ENCODE results near the gene MYOC. TPM values are rescaled to one million over a fixed set of nuclear protein-coding genes. Genes with fewer than 3 reads are reported as not detected.

MYOC gene
- total RNA-seq, 1 experiment from 2014 or later, result not detected

DNA sequence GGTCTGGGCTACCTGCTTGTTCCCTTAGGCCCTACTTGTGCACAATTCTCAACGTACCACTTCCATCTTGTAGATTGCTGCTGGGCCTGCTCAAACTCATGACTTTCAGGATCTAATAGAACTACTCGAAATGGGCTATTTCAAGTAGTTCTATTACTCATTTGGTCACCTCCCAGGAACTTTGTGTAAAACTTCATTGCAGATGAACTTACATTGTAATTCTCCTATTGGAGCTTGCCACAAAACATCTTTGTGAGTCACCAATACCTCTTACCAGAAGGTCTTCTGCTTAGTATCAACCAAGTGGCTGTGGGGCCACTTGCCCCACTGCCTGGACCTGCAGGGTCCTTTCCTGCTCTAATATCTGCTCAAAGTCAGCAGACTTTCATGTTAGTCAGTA is 41.2 kb downstream of the MYOC start:
- H4K5ac ChIP-seq (ENCODE audit: insufficient read length, low read depth, low read length), result no peak overlapping the region
- no peak for DNase-seq
- H4K8ac ChIP-seq (replicated peaks; ENCODE audit: insufficient read length, low read depth, low read length), result no peak overlapping the region
- TF ChIP-seq, protein P1, sequence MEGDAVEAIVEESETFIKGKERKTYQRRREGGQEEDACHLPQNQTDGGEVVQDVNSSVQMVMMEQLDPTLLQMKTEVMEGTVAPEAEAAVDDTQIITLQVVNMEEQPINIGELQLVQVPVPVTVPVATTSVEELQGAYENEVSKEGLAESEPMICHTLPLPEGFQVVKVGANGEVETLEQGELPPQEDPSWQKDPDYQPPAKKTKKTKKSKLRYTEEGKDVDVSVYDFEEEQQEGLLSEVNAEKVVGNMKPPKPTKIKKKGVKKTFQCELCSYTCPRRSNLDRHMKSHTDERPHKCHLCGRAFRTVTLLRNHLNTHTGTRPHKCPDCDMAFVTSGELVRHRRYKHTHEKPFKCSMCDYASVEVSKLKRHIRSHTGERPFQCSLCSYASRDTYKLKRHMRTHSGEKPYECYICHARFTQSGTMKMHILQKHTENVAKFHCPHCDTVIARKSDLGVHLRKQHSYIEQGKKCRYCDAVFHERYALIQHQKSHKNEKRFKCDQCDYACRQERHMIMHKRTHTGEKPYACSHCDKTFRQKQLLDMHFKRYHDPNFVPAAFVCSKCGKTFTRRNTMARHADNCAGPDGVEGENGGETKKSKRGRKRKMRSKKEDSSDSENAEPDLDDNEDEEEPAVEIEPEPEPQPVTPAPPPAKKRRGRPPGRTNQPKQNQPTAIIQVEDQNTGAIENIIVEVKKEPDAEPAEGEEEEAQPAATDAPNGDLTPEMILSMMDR (conservative IDR thresholded peaks at IDR 0.05), result no peak
- no peak overlapping the region for H3K18ac ChIP-seq (ENCODE audit: insufficient read length, low read depth, low read length)
- H2AFZ ChIP-seq (ENCODE audit: low read length), result no peak overlapping the region
- no peaks in the 10 kb centered on the region for H3K36me3 Mint-ChIP-seq (ENCODE audit: insufficient read depth in 1 of 3, low read depth in 3 of 3)
- H3K4me1 ChIP-seq (ENCODE audit: insufficient read depth, low read length), result no peaks in the 10 kb centered on the region
- H3K27ac ChIP-seq (ENCODE audit: insufficient read length, low read depth, low read length), result no peak overlapping the region
- H2BK5ac ChIP-seq (ENCODE audit: insufficient read length, low read length), result no peak overlapping the region
- H3K14ac ChIP-seq (ENCODE audit: insufficient read depth, low read length), result no peak overlapping the region
- H2BK120ac ChIP-seq (ENCODE audit: low read depth, low read length, poor library complexity, severe bottlenecking), result no peak overlapping the region
- H3K4me1 Mint-ChIP-seq, result no peaks in the 10 kb centered on the region
- H3K56ac ChIP-seq (ENCODE audit: insufficient read length, low read depth, low read length), result no peak overlapping the region
- no peaks in the 10 kb centered on the region for H3K79me1 ChIP-seq (ENCODE audit: insufficient read depth, low read depth, low read length, poor library complexity, severe bottlenecking)
- no peaks in the 10 kb centered on the region for H3K23me2 ChIP-seq (ENCODE audit: insufficient read length, low read depth, low read length, poor library complexity, severe bottlenecking)
- no peaks in the 10 kb centered on the region for H3K27me3 Mint-ChIP-seq (ENCODE audit: low read depth)
- no peak overlapping the region for H3K27ac Mint-ChIP-seq
- no peaks in the 10 kb centered on the region for H3K9me3 ChIP-seq (ENCODE audit: control insufficient read depth, low read depth, low read length)
- no peaks in the 10 kb centered on the region for H3K79me2 ChIP-seq (ENCODE audit: insufficient read depth, low read length)
- H2BK20ac ChIP-seq (ENCODE audit: low read depth, low read length, poor library complexity, severe bottlenecking), result no peak overlapping the region
- H3K9ac ChIP-seq (ENCODE audit: extremely low read depth, insufficient read length, low read length), result no peak overlapping the region
- no CpG with 5 or more reads among the region's 2 CpGs for WGBS (ENCODE audit: extremely low coverage, insufficient read length, low lambda C conversion rate)
- H3T11ph ChIP-seq (ENCODE audit: low read length), result no peak overlapping the region
- no peak overlapping the region for H2BK12ac ChIP-seq (ENCODE audit: insufficient read length, low read depth, low read length)
- no peak overlapping the region for H3K23ac ChIP-seq (ENCODE audit: insufficient read length, low read depth, low read length)
- no peak overlapping the region for H3K4me3 Mint-ChIP-seq
- H4K91ac ChIP-seq (ENCODE audit: insufficient read length, low read depth, low read length), result no peak overlapping the region
- no peak overlapping the region for H2AK5ac ChIP-seq (ENCODE audit: insufficient read length, low read length)
- no peak overlapping the region for H2BK15ac ChIP-seq (ENCODE audit: low read depth, low read length)
- H3K4ac ChIP-seq (ENCODE audit: low read depth, low read length), result no peak overlapping the region
- no peaks in the 10 kb centered on the region for H3K27me3 ChIP-seq (ENCODE audit: insufficient read depth, low read length)
- no peak overlapping the region for H3K4me2 ChIP-seq (ENCODE audit: insufficient read depth, insufficient read length, low read length)
- no peaks in the 10 kb centered on the region for H4K20me1 ChIP-seq (ENCODE audit: control insufficient read depth, insufficient read depth, insufficient read length)
- H3K9me3 Mint-ChIP-seq, result no peaks in the 10 kb centered on the region
